GM12801 (cell line): ENCODE measurements around the gene SDK1.

ENCODE experiments used
- TF ChIP-seq, protein P1 (sequence below): IDR thresholded peaks from one replicate; pipeline ENCODE4 v1.5.1; 2011; ENCODE audit warnings: control low read depth; ENCODE audit not compliant: insufficient read length; ENCODE audit errors: extremely low read depth

Gene SDK1

DNA sequence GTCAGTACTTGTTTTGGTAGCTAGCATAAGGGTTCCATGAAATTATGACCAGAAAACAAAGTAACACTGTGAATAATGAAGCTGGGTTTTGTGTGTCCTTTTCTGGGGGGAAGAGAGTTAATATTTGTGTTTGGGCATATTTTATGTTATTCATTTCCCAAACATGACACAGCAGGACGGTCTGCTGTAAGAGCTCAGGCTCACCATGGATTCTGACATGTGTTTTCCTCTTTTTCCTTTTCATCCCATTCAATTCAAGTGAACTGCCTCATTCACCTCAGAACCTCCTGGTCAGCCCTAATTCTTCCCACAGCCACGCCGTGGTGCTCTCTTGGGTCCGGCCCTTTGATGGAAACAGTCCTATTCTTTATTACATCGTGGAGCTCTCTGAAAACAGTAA lies 685.9 kb downstream of the SDK1 start:
- TF ChIP-seq, protein P1, sequence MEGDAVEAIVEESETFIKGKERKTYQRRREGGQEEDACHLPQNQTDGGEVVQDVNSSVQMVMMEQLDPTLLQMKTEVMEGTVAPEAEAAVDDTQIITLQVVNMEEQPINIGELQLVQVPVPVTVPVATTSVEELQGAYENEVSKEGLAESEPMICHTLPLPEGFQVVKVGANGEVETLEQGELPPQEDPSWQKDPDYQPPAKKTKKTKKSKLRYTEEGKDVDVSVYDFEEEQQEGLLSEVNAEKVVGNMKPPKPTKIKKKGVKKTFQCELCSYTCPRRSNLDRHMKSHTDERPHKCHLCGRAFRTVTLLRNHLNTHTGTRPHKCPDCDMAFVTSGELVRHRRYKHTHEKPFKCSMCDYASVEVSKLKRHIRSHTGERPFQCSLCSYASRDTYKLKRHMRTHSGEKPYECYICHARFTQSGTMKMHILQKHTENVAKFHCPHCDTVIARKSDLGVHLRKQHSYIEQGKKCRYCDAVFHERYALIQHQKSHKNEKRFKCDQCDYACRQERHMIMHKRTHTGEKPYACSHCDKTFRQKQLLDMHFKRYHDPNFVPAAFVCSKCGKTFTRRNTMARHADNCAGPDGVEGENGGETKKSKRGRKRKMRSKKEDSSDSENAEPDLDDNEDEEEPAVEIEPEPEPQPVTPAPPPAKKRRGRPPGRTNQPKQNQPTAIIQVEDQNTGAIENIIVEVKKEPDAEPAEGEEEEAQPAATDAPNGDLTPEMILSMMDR: no peak

DNA sequence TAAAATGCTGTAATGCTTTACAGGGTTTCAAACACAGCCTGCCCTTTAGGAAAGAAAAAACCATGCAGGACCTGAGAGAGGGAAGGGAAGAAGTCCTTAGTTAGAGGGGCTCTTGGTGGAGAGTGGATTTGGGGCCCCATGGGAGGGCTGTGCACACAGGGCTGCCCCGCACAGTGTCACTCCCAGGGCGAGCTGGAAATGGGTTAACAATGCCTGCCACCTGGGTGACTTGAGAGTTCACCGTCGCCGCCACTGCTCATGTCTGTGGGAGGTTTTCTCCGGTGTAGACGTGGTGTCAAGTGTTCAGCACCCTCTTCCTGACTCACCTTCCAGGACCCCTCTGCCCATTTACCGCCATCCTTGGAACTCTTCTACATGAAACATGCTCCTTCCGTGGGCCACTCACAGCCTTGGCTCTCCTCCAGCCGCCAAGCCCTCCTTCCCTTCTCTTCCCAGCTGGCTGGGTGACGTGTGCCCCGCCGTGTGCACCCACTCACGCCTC lies 686.4 kb downstream of the SDK1 start:
- TF ChIP-seq, protein P1: no peak

DNA sequence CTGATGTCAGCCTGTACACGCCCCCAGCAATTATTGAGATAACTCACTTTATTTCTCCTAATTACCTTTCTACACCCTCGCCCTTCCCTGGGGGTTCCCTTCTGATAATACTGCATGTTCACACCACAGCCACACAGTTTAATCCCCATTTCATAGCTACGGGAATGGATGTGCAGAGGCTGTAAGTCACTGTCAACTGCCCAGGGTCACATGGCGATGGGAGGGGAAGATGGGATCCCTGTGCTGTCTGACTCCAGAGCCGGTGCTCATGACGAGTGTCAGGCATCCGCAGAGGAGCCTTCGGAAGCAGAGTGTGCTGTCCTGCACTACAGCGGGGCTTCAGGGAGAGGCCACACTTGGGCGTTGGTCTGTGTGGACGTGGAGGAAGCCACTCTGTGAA lies 688.7 kb downstream of the SDK1 start:
- TF ChIP-seq, protein P1: no peak

DNA sequence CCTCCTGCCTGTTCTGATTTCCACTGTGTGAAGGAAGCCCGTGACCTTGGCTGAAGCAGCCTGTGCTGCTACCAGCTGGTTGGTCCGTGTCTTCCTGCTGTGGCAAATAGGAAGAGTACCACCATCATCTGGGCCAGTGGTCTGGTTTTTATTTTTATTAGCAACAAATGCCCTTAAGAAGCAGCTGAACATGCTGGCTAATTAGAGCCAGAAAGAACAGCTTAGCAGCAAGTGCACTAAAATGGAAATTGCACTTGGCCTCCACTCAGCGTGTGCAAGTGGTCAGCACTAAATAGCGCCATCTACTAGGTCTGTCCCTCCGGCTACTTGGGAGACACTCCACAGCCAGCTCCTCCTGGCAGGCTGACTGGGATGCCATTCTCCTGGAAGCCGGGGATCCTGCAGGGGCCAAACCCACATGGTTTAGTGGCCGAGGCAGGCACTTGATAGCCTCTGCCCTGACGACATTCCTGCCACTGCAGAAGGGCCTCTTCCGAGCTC lies 690.7 kb downstream of the SDK1 start:
- TF ChIP-seq, protein P1: no peak

DNA sequence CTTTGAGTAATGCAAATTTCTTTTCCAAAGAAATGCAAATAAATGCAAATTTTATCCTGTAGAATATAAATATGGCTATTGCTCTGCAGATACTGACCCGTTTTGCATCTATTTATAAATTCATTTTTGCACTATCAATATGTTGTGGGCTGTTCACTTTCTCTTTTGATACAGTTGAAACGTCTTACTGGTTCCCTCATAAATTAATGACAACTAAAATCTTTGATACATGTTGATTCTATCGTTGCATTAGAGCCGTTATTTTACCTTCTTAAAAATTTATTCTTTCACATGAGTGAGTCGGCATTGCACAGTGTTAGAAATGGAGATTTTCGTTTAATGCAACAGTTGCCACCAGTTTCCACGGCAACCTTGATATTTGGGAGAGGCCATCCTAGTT lies 691.8 kb downstream of the SDK1 start:
- TF ChIP-seq, protein P1: no peak

DNA sequence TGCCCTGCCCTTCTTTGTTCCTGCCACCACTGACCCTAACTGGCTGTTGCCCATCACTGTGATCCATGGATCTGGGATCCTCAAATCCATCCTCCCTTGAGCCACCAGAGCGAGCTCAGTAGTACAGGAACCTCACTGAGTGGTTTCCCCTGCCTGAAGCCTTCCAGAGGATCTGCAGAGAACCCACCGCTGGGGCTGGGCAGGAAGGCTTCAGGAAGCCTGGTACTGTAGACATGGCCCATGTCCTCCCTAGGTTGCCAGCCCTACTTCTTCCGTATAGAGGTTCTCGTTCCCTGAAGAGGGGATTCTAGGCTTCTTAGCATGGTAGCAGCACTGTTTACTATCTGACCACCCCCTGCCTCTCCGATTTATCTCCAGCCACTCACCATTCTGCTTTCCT lies 693.7 kb downstream of the SDK1 start:
- TF ChIP-seq, protein P1: no peak

DNA sequence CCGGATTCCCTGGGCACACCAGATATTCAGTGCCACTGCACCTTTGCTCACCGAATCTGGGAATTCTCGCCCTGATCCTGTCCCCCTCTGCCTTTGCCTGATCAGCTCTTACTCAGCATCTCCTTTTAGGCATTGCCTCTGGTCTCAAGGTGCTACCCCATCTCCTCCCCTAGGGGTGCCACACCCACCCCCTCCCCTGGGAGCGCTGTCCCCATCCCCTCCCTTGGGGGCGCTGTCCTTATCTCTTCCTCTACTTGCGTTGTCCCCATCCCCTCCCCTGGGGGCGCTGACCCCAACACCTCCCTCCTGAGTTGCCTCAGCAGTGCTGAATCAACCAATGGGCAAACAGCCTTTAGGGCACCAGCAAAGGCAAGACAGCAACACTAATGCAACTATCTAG lies 694.1 kb downstream of the SDK1 start:
- TF ChIP-seq, protein P1: no peak
